Suprapubic skin (tissue), 4 donors: ENCODE data around the gene PLBD2. TPM values are rescaled to one million over a fixed set of nuclear protein-coding genes. Genes with fewer than 3 reads are reported as not detected.
A peak's percentile ranks its signal among the peaks of the same experiment; 100 is the strongest.

Source experiments
- DNase-seq, 2 donors: peaks; one replicate each; pipeline ENCODE4 v3.0.0-alpha.2; 2019; ENCODE audit warnings: low spot score in 2 of 2
- H3K27ac ChIP-seq: fragments of 200-600 bp; sonication (generic); one replicate; pipeline ENCODE4 v1.5.1; 2019
- H3K27me3 ChIP-seq: fragments of 200-600 bp; sonication (generic); one replicate; pipeline ENCODE4 v1.5.1; 2019
- H3K36me3 ChIP-seq: fragments of 200-600 bp; sonication (generic); one replicate; pipeline ENCODE4 v1.5.1; 2019
- H3K4me1 ChIP-seq: fragments of 200-600 bp; sonication (generic); one replicate; pipeline ENCODE4 v1.5.1; 2019
- H3K4me3 ChIP-seq: fragments of 200-600 bp; sonication (generic); one replicate; pipeline ENCODE4 v1.5.1; 2019; ENCODE audit warnings: mild to moderate bottlenecking
- H3K9me3 ChIP-seq: fragments of 200-600 bp; sonication (generic); one replicate; pipeline ENCODE4 v1.5.1; 2019
- EP300 ChIP-seq: sonication (generic); formaldehyde crosslinking; IDR thresholded peaks from one replicate; pipeline ENCODE4 v1.6.1; 2017; ENCODE audit warnings: antibody characterized with exemption
- POLR2A ChIP-seq, 2 donors: fragments of 450-650 bp; IDR thresholded peaks; one replicate each; pipeline ENCODE4 v1.6.1; 2017; ENCODE audit warnings: antibody characterized with exemption in 2 of 2, mild to moderate bottlenecking in 2 of 2, moderate library complexity in 2 of 2
- POLR2AphosphoS5 ChIP-seq, 3 donors: sonication (generic); formaldehyde crosslinking; IDR thresholded peaks; one replicate each; pipeline ENCODE4 v1.6.1; 2017; ENCODE audit warnings: antibody characterized with exemption in 3 of 3
- WGBS: methylation state at CpG from one replicate; pipeline ENCODE4 v1.1.5; 2018; 5-methylcytosine and 5-hydroxymethylcytosine counted together
- total RNA-seq, 4 donors: library from RNA; depleted of rRNA; stranded (reverse); fragments of >200 nt; gene quantifications; one replicate each; pipeline ENCODE4 v1.1.0, GENCODE V29; 2016
- TF ChIP-seq, protein P1 (sequence below), 2 donors: fragments of 200-600 bp in 1 of 2; fragments of 450-650 bp in 1 of 2; sonication (generic) in 1 of 2; IDR thresholded peaks; one replicate each; pipeline ENCODE4 v1.5.1; 2016 to 2019; ENCODE audit warnings: antibody characterized with exemption in 2 of 2, mild to moderate bottlenecking in 1 of 2, moderate library complexity in 1 of 2

The PLBD2 gene
- total RNA-seq, 4 donors from 2014 or later: 22.2 to 29.2 (median 27.3) TPM

- Histone ChIP-seq H3K27ac (peak overlapping the region; percentile 41), H3K4me3 (peak overlapping the region; percentile 48), H3K9me3 (no peaks in the 10 kb centered on the region), H3K4me1 (peaks cover 12% of the 10 kb centered on the region), H3K36me3 (no peaks in the 10 kb centered on the region), H3K27me3 (peaks cover 16% of the 10 kb centered on the region)
- TF ChIP-seq, protein P1, sequence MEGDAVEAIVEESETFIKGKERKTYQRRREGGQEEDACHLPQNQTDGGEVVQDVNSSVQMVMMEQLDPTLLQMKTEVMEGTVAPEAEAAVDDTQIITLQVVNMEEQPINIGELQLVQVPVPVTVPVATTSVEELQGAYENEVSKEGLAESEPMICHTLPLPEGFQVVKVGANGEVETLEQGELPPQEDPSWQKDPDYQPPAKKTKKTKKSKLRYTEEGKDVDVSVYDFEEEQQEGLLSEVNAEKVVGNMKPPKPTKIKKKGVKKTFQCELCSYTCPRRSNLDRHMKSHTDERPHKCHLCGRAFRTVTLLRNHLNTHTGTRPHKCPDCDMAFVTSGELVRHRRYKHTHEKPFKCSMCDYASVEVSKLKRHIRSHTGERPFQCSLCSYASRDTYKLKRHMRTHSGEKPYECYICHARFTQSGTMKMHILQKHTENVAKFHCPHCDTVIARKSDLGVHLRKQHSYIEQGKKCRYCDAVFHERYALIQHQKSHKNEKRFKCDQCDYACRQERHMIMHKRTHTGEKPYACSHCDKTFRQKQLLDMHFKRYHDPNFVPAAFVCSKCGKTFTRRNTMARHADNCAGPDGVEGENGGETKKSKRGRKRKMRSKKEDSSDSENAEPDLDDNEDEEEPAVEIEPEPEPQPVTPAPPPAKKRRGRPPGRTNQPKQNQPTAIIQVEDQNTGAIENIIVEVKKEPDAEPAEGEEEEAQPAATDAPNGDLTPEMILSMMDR (IDR thresholded peaks at IDR 0.05): no peak
- TF ChIP-seq POLR2AphosphoS5 (IDR thresholded peaks at IDR 0.05) (no peak), EP300 (no peak), POLR2A (IDR thresholded peaks at IDR 0.05) (no peak)
- 86% methylated on average over 5 of the region's 6 CpGs for WGBS
- no peak for DNase-seq
Observed at GRCh38 chr12:113422886-113423669, 64.7 kb downstream of the PLBD2 start.

- peaks cover 12% of the 10 kb centered on the region for H3K4me1 ChIP-seq
Observed at GRCh38 chr12:113424456-113424855, 66.1 kb downstream of the PLBD2 start.

GRCh38 chr12:113424915-113425823 lies 66.8 kb downstream of the PLBD2 start:
- 44% methylated on average over 15 of the region's 20 CpGs for WGBS
- TF ChIP-seq, protein P1 (IDR thresholded peaks at IDR 0.05): peak; percentile 37 to 83
- no peak for TF ChIP-seq POLR2A (IDR thresholded peaks at IDR 0.05)
- Histone ChIP-seq H3K27ac (no peak overlapping the region), H3K4me3 (no peak overlapping the region), H3K36me3 (no peaks in the 10 kb centered on the region), H3K9me3 (no peaks in the 10 kb centered on the region), H3K27me3 (peaks cover 19% of the 10 kb centered on the region), H3K4me1 (peaks cover 12% of the 10 kb centered on the region)
- no peak for DNase-seq

More at GRCh38 chr12:113424456-113424855, 66.1 kb downstream of the PLBD2 start:
- Histone ChIP-seq H3K27ac (no peak overlapping the region), H3K9me3 (no peaks in the 10 kb centered on the region), H3K4me3 (no peak overlapping the region), H3K27me3 (peaks cover 19% of the 10 kb centered on the region), H3K36me3 (no peaks in the 10 kb centered on the region)
- WGBS: 80% methylated on average over 1 of the region's 1 CpG
- TF ChIP-seq, protein P1 (IDR thresholded peaks at IDR 0.05): no peak
- TF ChIP-seq EP300 (no peak), POLR2AphosphoS5 (IDR thresholded peaks at IDR 0.05) (no peak), POLR2A (IDR thresholded peaks at IDR 0.05) (no peak)
- no peak for DNase-seq

DNA sequence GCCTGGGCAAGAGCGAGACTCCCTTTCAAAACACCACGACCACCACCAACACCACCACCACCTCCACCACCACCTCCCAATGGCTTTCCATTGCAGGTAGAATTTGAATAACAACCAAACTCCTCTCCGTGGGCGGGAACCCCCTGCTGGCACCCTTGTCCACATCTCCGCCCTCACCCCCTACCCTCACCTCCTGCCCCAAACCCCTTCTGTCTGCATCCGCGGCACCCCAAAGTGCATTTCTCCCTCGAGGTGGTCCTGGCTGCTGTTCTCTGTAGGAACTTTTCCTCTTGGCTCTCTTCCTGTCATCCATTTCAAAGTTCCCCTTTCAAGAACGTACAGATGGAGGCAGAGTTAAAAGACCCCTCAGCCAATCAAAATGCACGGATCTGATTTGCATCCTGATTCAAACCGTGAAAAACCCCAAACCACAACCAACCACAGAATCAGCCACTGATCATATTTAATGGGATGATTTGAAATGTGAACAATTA lies 67.6 kb downstream of the PLBD2 start:
- 26% methylated on average over 11 of the region's 11 CpGs for WGBS
- Histone ChIP-seq H3K4me3 (no peak overlapping the region), H3K27me3 (peaks cover 19% of the 10 kb centered on the region), H3K36me3 (no peaks in the 10 kb centered on the region), H3K27ac (no peak overlapping the region), H3K9me3 (no peaks in the 10 kb centered on the region), H3K4me1 (peaks cover 12% of the 10 kb centered on the region)
- no peak for TF ChIP-seq POLR2A (IDR thresholded peaks at IDR 0.05)
- TF ChIP-seq, protein P1 (IDR thresholded peaks at IDR 0.05): no peak
- no peak for TF ChIP-seq EP300
- no peak for TF ChIP-seq POLR2AphosphoS5 (IDR thresholded peaks at IDR 0.05)
- DNase-seq: no peak

DNA sequence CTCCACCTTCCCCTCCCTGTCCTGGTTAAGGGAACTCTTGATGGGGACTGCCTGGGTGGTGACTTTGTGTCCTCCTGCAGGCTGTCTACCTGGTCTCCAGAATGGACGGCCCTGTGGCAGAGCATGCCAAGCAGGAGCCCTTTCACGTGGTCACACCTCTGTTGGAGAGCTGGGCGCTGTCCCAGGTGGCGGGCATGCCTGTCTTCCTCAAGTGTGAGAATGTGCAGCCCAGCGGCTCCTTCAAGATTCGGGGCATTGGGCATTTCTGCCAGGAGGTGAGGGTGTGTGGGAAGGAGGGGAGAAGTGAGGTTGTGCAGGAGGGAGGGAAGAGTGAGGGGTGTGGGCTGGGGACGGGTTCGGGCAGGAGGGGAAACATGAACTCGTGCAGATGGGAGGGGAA lies 69.5 kb downstream of the PLBD2 start:
- 60% methylated on average over 9 of the region's 9 CpGs for WGBS
- DNase-seq: no peak

More for the DNA sequence above, 69.5 kb downstream of the PLBD2 start:
- Histone ChIP-seq H3K4me1 (peaks cover under 1% of the 10 kb centered on the region), H3K27ac (no peak overlapping the region), H3K4me3 (no peak overlapping the region), H3K27me3 (peaks cover 19% of the 10 kb centered on the region), H3K36me3 (no peaks in the 10 kb centered on the region), H3K9me3 (no peaks in the 10 kb centered on the region)
- TF ChIP-seq EP300 (no peak), POLR2A (IDR thresholded peaks at IDR 0.05) (no peak), POLR2AphosphoS5 (IDR thresholded peaks at IDR 0.05) (no peak)
- TF ChIP-seq, protein P1 (IDR thresholded peaks at IDR 0.05): no peak
